Measurements from ENCODE around the gene HECTD2. TPM values are rescaled to one million over a fixed set of nuclear protein-coding genes. Genes with fewer than 3 reads are reported as not detected.
"Not testable (repeated sequence)": the region's sequence is repeated elsewhere in the genome, so short reads cannot be mapped to it uniquely, and the experiment has no call there.

HECTD2 gene
- total RNA-seq, 3 donors from 2014 or later, result 3.2 to 6.7 (median 3.7) TPM

DNA sequence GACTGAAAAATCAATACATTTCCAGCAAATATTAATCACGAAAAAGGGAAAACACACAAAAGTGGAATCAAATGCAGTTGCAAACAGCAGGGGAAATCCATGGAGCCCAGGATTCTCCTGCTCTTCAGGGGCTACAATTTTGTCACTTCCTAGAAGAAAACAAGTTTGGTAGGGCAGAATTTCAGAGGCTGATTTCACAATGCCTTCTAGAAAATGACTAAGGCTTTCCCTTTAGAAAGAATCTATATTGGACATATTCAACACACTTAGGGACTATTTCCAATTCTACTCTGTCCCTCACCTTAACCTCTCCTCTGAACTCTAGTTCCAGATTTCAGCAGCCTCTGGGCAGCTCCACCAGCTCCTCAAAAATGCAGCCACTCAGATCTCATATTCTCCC is 111.3 kb downstream of the HECTD2 start:
- no peak overlapping the region for H3K4me3 Mint-ChIP-seq
- H3K36me3 Mint-ChIP-seq (ENCODE audit: insufficient read depth), result peaks cover 3% of the 10 kb centered on the region

DNA sequence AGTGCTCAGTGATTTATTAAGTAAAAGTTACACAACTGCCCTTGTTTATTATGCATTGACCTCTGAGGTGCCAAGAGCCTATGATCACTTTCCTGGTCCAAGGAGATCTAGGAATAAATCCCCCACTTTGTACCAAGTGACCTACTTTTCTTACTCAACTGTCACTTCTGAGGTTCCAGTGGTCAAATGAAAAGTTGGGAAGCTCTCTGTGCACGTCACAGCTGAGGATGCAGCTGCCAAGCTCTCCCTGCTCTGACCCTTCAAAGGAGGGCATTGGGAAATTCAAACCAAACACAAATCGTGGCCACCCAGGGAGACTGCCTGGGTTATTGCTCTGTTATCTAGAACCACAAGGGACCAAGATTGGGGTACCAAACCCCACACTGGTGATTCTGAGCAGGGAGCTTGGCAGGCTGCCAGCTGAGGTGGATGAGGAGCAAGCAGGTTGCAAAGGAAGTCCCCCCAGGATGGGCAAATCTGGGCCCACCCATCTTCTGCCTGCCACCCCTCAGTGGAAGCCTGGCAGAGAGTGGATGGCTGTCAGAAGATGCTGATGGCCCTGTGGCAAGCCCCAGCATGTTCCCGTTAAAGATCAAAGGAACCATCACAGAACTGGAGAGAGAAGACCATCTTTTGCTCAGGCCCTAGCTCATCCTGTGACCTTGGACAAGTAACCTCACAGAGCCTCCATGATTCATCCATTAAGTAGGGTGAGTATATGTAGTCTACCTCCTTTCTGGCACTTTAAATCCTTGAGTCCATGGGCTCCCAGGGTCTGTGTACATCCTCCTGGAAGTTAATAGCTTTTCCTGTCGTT is 116.0 kb downstream of the HECTD2 start:
- Mint-ChIP-seq H3K36me3 (ENCODE audit: insufficient read depth) (no peaks in the 10 kb centered on the region), H3K27me3 (ENCODE audit: low read depth) (peaks cover 10% of the 10 kb centered on the region), H3K9me3 (no peaks in the 10 kb centered on the region), H3K4me3 (no peak overlapping the region), H3K4me1 (ENCODE audit: low read depth) (no peaks in the 10 kb centered on the region)
- ATAC-seq (no peak), DNase-seq (no peak)

More for the DNA sequence above, 111.3 kb downstream of the HECTD2 start:
- peaks cover 7% of the 10 kb centered on the region for H3K9me3 Mint-ChIP-seq
- ATAC-seq, result no peak
- no peaks in the 10 kb centered on the region for H3K4me1 Mint-ChIP-seq (ENCODE audit: low read depth)
- no peak for DNase-seq
- peaks cover 2% of the 10 kb centered on the region for H3K27me3 Mint-ChIP-seq (ENCODE audit: low read depth)

DNA sequence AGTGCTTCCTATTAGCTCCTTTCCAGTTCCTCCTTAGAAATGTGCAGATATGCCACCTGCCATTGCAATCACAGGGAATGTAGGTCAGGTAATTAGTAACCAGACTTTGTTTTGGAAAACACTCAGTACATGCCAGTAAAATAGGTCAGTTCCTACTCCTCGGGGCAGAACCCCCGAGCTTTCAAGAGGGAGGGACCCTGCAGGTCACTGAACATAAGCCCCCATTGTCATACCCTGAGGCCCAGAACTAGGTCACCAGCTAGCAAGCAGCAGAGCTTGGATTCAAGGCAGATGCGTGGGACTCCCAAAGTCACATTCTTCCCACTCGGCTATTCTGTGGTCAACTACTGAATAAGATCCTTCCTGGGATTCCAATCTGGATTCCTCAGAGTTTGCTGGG is 117.9 kb downstream of the HECTD2 start:
- Mint-ChIP-seq H3K36me3 (ENCODE audit: insufficient read depth) (no peaks in the 10 kb centered on the region), H3K27me3 (ENCODE audit: low read depth) (peaks cover 12% of the 10 kb centered on the region), H3K4me3 (no peak overlapping the region), H3K4me1 (ENCODE audit: low read depth) (no peaks in the 10 kb centered on the region), H3K9me3 (no peaks in the 10 kb centered on the region)
- ATAC-seq, result no peak
- no peak for DNase-seq

DNA sequence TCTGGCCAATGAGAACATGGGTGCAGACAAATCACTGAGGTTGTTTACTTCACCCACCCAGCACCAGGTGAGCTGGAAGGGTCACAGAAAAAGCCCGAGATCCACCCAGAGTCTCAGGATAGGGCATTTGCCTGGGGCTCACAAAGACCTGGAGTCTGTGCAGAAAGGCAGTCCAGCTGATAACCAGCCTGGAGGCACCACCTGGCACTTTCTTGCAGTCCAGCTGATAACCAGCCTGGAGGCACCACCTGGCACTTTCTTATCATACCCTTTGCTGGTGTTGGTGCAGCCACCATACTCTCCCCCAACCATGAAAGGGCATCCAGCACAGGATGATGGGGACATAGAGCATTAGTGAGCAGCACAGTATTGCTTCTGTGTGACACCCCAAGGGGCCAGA is 118.6 kb downstream of the HECTD2 start:
- Mint-ChIP-seq H3K36me3 (ENCODE audit: insufficient read depth) (no peaks in the 10 kb centered on the region), H3K9me3 (no peaks in the 10 kb centered on the region), H3K4me3 (no peak overlapping the region), H3K4me1 (ENCODE audit: low read depth) (no peaks in the 10 kb centered on the region), H3K27me3 (ENCODE audit: low read depth) (peaks cover 10% of the 10 kb centered on the region)
- no peak for DNase-seq
- no peak for ATAC-seq

DNA sequence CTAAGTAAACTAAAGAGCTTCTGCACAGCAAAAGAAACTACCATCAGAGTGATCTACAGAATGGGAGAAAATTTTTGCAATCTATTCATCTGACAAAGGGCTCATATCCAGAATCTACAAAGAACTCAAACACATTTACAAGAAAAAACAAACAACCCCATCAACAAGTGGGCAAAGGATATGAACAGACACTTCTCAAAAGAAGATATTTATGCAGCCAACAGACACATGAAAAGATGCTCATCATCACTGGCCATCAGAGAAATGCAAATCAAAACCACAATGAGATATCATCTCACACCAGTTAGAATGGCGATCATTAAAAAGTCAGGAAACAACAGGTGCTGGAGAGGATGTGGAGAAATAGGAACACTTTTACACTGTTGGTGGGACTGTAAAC is 124.6 kb downstream of the HECTD2 start:
- peaks cover 15% of the 10 kb centered on the region for H3K27me3 Mint-ChIP-seq (ENCODE audit: low read depth)
- not testable (repeated sequence) for ATAC-seq; H3K4me3 Mint-ChIP-seq; DNase-seq; H3K4me1 Mint-ChIP-seq (ENCODE audit: low read depth); H3K9me3 Mint-ChIP-seq; H3K36me3 Mint-ChIP-seq (ENCODE audit: insufficient read depth)

DNA sequence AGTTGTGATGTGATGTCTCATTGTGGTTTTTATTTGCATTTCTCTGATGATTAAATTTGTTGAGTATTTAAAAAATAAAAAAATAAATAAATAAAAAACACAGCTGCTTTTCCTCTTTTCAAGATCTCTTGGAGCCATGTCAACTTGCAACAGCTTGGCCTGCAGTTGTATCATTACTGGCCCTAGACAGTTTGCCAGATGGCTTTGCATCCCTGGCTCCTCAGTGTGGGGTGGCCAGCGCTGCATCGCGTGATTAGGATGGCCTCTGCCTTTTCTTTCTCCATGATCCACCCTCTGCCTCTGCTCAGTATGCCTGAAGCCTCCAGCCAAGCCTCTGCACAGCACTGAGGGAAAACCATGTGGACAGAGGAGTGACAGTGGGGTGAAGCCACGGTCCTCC is 126.0 kb downstream of the HECTD2 start:
- no peak for ATAC-seq
- Mint-ChIP-seq H3K4me3 (no peak overlapping the region), H3K4me1 (ENCODE audit: low read depth) (no peaks in the 10 kb centered on the region), H3K36me3 (ENCODE audit: insufficient read depth) (no peaks in the 10 kb centered on the region), H3K9me3 (no peaks in the 10 kb centered on the region), H3K27me3 (ENCODE audit: low read depth) (peaks cover 7% of the 10 kb centered on the region)
- no peak for DNase-seq

DNA sequence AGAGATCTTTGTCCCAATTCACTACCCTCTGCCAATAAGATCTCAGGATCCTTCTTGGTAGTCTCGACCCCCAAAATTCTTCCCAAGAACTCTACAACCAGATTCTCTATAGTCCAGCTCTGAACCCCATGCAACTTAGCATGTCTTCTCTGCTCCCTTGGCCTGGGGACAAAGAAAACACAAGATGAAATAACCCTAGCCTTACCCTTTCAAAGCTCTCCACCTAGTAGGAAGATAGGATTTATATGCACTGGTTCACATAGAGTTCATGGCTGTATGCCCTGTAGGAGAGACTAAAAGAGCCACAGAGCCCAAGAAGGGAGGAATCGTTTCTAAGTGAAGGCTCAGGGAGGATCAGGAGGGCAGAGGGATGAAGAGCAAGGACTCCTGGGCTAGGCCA is 126.6 kb downstream of the HECTD2 start:
- Mint-ChIP-seq H3K36me3 (ENCODE audit: insufficient read depth) (no peaks in the 10 kb centered on the region), H3K4me3 (no peak overlapping the region), H3K9me3 (no peaks in the 10 kb centered on the region), H3K4me1 (ENCODE audit: low read depth) (no peaks in the 10 kb centered on the region), H3K27me3 (ENCODE audit: low read depth) (peaks cover 5% of the 10 kb centered on the region)
- ATAC-seq (no peak), DNase-seq (no peak)

DNA sequence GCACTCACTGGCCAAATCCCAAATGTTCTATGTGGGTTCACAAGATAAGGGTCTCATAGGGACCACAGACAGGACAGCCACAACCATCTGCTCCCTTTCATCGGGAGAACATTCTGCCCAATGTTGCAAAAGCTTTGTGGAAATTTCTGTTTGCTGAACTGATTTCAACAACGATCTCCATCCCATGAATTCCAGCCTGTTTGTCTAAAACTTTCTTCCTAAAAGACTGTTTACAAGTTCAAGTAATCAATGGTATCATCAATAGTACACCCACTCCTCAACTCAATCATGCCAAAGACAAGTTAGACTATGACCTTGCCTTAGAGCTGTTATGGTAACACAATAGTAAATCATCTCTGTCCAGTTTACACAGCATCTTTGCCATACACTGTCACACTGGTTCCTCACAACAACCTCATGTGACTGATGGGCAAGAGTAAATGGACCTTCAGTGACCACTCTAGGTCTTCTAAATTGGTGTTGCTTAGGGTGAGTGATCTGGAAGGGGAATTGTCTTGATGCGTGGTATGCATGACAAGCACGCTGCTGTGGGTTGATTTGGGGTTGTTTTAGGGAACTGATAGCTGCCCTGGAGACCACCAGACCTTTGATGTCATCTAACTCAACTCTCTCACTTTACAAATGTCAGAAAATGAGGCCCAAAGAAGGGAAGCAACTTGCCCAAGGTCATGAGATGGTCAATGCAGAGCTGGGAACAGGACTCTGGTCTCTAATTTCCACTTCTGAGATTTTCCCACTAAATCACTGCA is 127.7 kb downstream of the HECTD2 start:
- H3K36me3 Mint-ChIP-seq (ENCODE audit: insufficient read depth), result no peaks in the 10 kb centered on the region
- H3K27me3 Mint-ChIP-seq (ENCODE audit: low read depth), result peaks cover 10% of the 10 kb centered on the region
- H3K4me3 Mint-ChIP-seq, result no peak overlapping the region
- no peaks in the 10 kb centered on the region for H3K4me1 Mint-ChIP-seq (ENCODE audit: low read depth)
- ATAC-seq (no peak), DNase-seq (no peak)
- no peaks in the 10 kb centered on the region for H3K9me3 Mint-ChIP-seq

DNA sequence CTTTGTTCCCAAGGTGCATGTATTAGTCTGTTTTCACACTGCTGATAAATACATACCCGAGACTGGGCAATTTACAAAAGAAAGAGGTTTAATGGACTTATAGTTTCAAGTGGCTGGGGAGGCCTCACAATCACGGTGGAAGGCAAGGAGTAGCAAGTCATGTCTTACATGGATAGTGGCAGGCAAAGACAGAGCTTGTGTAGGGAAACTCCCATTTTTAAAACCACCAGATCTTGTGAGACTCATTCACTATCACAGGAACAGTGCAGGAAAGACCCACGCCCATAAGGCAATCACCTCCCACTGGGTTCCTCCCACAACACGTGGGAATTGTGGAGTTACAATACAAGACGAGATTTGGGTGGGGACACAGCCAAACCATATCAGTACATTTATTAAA is 129.8 kb downstream of the HECTD2 start:
- Mint-ChIP-seq H3K36me3 (ENCODE audit: insufficient read depth) (no peaks in the 10 kb centered on the region), H3K4me3 (no peak overlapping the region), H3K4me1 (ENCODE audit: low read depth) (no peaks in the 10 kb centered on the region), H3K9me3 (no peaks in the 10 kb centered on the region), H3K27me3 (ENCODE audit: low read depth) (peaks cover 6% of the 10 kb centered on the region)
- ATAC-seq (no peak), DNase-seq (no peak)

DNA sequence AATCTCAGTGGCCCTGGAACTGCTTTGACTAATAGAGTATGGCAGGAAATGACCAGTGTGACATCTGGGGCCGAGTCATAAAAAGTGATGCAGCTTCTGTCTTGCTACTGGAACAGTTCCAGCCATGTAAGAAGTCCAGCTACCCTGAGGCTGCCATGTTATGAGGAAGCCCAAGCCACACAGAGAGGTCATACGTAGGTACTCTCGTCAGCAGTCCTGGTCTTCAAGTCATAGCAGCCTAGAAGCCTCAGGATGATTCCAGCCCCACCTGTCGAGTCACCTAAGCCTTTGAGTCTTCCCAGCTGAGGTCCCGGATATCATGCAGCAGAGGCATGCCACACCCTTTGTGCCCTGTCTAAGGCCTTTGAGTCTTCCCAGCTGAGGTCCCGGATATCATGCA is 130.6 kb downstream of the HECTD2 start:
- H3K36me3 Mint-ChIP-seq (ENCODE audit: insufficient read depth), result no peaks in the 10 kb centered on the region
- ATAC-seq, result no peak
- peaks cover 6% of the 10 kb centered on the region for H3K27me3 Mint-ChIP-seq (ENCODE audit: low read depth)

DNA sequence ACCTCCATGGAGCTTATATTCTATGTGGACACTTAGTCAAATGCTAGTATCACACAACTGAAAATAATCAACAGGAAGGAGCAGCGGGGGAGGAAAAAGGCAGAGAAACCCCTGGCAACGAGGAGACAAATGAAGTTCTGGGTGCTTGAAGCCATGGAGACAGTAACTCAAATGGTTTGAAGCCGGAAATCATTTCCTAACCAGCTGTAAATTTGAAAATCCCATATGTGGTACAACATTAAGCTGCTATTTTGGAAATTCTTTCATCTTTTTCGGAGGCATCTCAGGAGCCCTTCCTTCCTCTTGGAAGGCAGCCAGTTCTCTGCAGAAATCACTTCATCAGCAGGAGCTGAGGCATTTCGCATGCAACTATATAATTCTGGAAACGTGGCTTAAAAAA is 131.3 kb downstream of the HECTD2 start:
- no peak overlapping the region for H3K4me3 Mint-ChIP-seq
- no peaks in the 10 kb centered on the region for H3K4me1 Mint-ChIP-seq (ENCODE audit: low read depth)
- no peaks in the 10 kb centered on the region for H3K9me3 Mint-ChIP-seq
- ATAC-seq, result no peak
- H3K27me3 Mint-ChIP-seq (ENCODE audit: low read depth), result peaks cover 6% of the 10 kb centered on the region
- no peaks in the 10 kb centered on the region for H3K36me3 Mint-ChIP-seq (ENCODE audit: insufficient read depth)
- no peak for DNase-seq

More for the DNA sequence above, 130.6 kb downstream of the HECTD2 start:
- Mint-ChIP-seq H3K4me3 (no peak overlapping the region), H3K4me1 (ENCODE audit: low read depth) (no peaks in the 10 kb centered on the region), H3K9me3 (no peaks in the 10 kb centered on the region)
- no peak for DNase-seq

DNA sequence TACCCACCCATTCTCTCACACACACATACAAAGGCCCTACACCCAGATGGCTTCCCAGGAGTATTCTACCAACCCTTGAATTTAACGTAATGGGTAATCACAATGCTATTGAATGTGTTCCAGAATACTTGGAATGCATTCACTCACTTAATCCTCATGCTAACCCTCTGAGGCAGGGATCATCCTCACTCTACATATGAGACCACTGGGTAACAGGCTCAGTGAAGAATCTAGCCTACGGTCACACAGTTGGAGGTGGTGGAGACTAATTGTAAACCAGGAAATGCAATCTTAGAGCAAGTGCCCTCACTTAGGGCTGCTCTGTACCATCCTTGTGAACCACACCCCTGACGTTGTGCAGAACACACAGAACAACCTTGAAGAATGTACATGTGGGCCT is 135.2 kb downstream of the HECTD2 start:
- Mint-ChIP-seq H3K36me3 (ENCODE audit: insufficient read depth) (no peaks in the 10 kb centered on the region), H3K4me1 (ENCODE audit: low read depth) (no peaks in the 10 kb centered on the region), H3K4me3 (no peak overlapping the region), H3K9me3 (no peaks in the 10 kb centered on the region), H3K27me3 (ENCODE audit: low read depth) (peaks cover 5% of the 10 kb centered on the region)
- no peak for DNase-seq
- ATAC-seq, result no peak

DNA sequence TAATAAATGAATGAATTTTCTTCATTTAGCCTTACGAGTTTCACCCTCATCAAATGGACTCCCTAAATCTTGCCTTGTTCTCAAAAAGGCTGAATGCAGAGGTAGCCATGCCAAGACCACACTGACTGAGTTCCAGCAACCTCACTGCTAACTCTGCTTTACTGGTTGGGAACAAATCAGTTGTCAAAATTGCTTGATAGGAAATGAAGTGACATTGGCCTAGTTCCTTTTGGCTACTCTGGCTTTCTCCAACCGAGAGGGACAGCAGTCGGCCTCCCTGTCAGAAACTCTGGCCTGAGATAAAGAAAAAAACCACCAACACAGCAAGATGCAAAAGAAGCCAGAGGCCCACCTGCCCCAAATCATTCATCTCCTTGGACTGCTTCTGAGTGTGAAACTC is 135.7 kb downstream of the HECTD2 start:
- H3K9me3 Mint-ChIP-seq, result no peaks in the 10 kb centered on the region

DNA sequence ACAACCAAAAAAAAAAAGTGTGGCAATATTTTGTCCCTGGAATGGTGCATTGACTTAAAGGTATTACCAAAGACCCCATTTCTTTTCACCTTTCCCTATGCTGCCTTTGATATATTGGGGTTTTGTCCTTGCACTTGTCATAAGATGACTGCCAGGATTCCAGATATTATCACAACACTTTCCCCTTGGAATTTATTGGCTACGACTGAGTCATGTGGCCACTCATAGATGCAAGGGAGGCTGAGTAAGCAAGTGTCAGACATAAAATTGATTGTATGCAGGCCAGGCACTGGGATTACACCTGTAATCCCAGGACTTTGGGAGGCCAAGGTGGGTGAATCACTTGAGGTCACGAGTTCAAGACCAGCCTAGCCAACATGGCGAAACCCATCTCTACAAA is 139.1 kb downstream of the HECTD2 start:
- no peak for ATAC-seq
- Mint-ChIP-seq H3K27me3 (ENCODE audit: low read depth) (no peaks in the 10 kb centered on the region), H3K36me3 (ENCODE audit: insufficient read depth) (no peaks in the 10 kb centered on the region), H3K9me3 (no peaks in the 10 kb centered on the region), H3K4me3 (no peak overlapping the region), H3K4me1 (ENCODE audit: low read depth) (no peaks in the 10 kb centered on the region)
- no peak for DNase-seq

More for the DNA sequence above, 135.7 kb downstream of the HECTD2 start:
- H3K4me3 Mint-ChIP-seq, result no peak overlapping the region
- no peak for ATAC-seq
- H3K27me3 Mint-ChIP-seq (ENCODE audit: low read depth), result peaks cover 5% of the 10 kb centered on the region
- DNase-seq, result no peak
- H3K4me1 Mint-ChIP-seq (ENCODE audit: low read depth), result no peaks in the 10 kb centered on the region
- H3K36me3 Mint-ChIP-seq (ENCODE audit: insufficient read depth), result no peaks in the 10 kb centered on the region

DNA sequence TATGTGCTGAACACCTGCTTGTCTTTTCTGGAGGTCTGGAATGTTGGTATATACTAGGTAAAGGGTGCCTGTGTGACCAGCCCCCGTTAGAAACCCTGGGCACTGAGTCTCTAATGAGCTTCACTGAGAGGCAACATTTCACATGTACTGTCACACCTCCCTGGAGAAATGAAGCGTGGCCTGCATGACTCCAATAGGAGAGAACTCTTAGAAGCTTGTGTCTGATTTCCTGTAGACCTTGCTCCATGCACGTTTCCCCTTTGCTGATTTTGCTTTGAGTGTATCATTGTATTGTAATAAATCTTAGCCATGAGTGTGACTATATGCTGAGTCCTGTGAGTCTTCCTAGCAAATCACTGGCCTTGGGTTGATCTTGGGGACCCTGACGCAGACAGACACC is 139.9 kb downstream of the HECTD2 start:
- H3K27me3 Mint-ChIP-seq (ENCODE audit: low read depth), result no peaks in the 10 kb centered on the region
- H3K36me3 Mint-ChIP-seq (ENCODE audit: insufficient read depth), result no peaks in the 10 kb centered on the region
- ATAC-seq (no peak), DNase-seq (no peak)
- no peaks in the 10 kb centered on the region for H3K9me3 Mint-ChIP-seq
- H3K4me1 Mint-ChIP-seq (ENCODE audit: low read depth), result no peaks in the 10 kb centered on the region
- no peak overlapping the region for H3K4me3 Mint-ChIP-seq

All from activated T-cell treated with anti-CD3 and anti-CD28 coated beads, Interleukin-2, amount 50 U/mL, for 4 hours (primary cell).